CD4-positive, alpha-beta T cell treated with Interleukin-17A for 1 hour (primary cell): Measurements from ENCODE around the gene OR6X1.
"Not testable (repeated sequence)": the region's sequence is repeated elsewhere in the genome, so short reads cannot be mapped to it uniquely, and the experiment has no call there.

Experiments used
- DNase-seq: peaks from one replicate; pipeline ENCODE4 v3.0.0-alpha.2; 2020

OR6X1 gene

GRCh38 chr11:123751781-123752180 lies 2.5 kb downstream of the OR6X1 start:
- DNase-seq, result no peak

- not testable (repeated sequence) for DNase-seq
These were observed 6.0 kb downstream of the OR6X1 start for GRCh38 chr11:123748349-123748748.

GRCh38 chr11:123745764-123746451 lies 8.4 kb downstream of the OR6X1 start:
- DNase-seq, result no peak

- DNase-seq, result no peak
These were observed 11.6 kb downstream of the OR6X1 start for GRCh38 chr11:123742724-123743120.

- peak; percentile 3 for DNase-seq
These were observed 12.1 kb downstream of the OR6X1 start for GRCh38 chr11:123742031-123742723.

- peak; percentile 91 for DNase-seq
These were observed 12.9 kb downstream of the OR6X1 start, which contains the start of gene ZNF202 for GRCh38 chr11:123741159-123742030. ZNF202 (minus strand) TSS chr11:123741660; CDS start chr11:123730888, 10,772 bp downstream.

GRCh38 chr11:123740787-123741158 lies 13.5 kb downstream of the OR6X1 start:
- peak; percentile 0 for DNase-seq

- no peak for DNase-seq
These were observed 15.9 kb downstream of the OR6X1 start for GRCh38 chr11:123738374-123738773.

- no peak for DNase-seq
These were observed 17.5 kb downstream of the OR6X1 start for GRCh38 chr11:123736769-123737168.

- DNase-seq, result no peak
These were observed 24.7 kb downstream of the OR6X1 start for GRCh38 chr11:123729602-123730001.

- no peak for DNase-seq
These were observed 28.2 kb downstream of the OR6X1 start for GRCh38 chr11:123725995-123726655.

- DNase-seq, result no peak
These were observed 34.9 kb downstream of the OR6X1 start for GRCh38 chr11:123719452-123719851.

- no peak for DNase-seq
These were observed 35.8 kb downstream of the OR6X1 start for GRCh38 chr11:123718469-123718868.

GRCh38 chr11:123718063-123718462 lies 36.3 kb downstream of the OR6X1 start:
- no peak for DNase-seq

- DNase-seq, result not testable (repeated sequence)
These were observed 41.7 kb downstream of the OR6X1 start for GRCh38 chr11:123712627-123713026.

- DNase-seq, result peak; percentile 45
These were observed 46.6 kb downstream of the OR6X1 start for GRCh38 chr11:123707606-123708205.

- no peak for DNase-seq
These were observed 47.1 kb downstream of the OR6X1 start for GRCh38 chr11:123707206-123707605.

- DNase-seq, result no peak
These were observed 50.0 kb downstream of the OR6X1 start for GRCh38 chr11:123704341-123704740.
